Activated naive CD4-positive, alpha-beta T cell treated with anti-CD3 and anti-CD28 coated beads, Interleukin-2, amount 50 U/mL, for 16 hours (primary cell): ENCODE data around the gene STEAP1B.

Experiments
- DNase-seq: peaks from one replicate; pipeline ENCODE4 v3.0.0-alpha.2; 2020

The STEAP1B gene

GRCh38 chr7:22427104-22427503, 72.9 kb downstream of the STEAP1B start:
- DNase-seq: no peak

GRCh38 chr7:22426463-22427094, 73.4 kb downstream of the STEAP1B start:
- DNase-seq: no peak

- no peak for DNase-seq
These were observed 74.6 kb downstream of the STEAP1B start for GRCh38 chr7:22425361-22425760.

GRCh38 chr7:22422831-22423615, 77.0 kb downstream of the STEAP1B start:
- DNase-seq: no peak

DNA sequence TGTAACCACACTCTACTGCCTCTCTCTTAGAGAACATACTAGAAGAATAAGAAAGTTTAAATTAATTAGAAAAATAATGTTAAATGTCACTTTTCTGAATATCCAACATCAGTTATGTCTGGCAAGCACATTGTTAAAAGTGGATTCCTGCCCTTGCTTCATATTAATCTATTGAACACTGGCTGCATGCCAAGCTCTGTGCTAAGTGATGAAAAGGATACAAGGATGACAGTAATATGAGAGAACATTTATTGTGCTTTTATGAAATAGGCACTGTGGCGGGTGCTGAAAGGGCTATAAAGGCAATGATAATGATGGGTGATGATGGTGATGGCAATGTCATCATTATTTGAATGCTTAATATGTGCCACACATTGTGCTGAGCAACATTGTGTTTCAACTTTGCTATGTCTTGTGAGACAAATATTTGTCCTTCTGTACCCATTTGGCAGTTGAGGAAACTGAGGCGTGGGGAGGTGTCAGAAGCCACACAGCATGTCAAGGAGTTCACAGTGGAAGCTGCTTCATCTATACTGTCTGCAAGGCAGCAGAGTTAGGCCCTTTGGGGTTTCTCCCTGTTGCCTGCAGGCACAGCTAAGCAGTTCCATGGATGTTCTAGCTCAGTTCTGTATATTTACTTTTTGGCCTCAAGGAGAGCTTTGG, 78.9 kb downstream of the STEAP1B start:
- no peak for DNase-seq

DNA sequence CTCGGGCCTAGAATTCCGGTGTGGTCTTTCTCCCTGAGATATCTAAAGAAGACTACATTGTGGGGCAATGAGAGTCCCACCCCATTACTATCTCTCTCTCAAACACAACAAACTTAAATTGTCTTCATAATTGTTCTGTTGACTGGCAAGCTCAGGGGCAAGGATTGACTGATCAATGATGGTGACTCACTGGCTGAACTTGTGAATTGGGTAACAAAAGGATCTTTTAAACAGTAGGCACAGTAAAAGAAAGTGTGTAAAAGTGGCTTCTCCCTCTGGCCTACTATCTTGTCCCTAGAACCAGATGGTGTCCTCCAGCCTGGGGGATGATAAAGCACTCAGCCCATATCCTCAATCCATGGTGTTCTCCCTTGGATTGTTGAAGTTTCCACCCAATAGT, 80.0 kb downstream of the STEAP1B start:
- no peak for DNase-seq

DNA sequence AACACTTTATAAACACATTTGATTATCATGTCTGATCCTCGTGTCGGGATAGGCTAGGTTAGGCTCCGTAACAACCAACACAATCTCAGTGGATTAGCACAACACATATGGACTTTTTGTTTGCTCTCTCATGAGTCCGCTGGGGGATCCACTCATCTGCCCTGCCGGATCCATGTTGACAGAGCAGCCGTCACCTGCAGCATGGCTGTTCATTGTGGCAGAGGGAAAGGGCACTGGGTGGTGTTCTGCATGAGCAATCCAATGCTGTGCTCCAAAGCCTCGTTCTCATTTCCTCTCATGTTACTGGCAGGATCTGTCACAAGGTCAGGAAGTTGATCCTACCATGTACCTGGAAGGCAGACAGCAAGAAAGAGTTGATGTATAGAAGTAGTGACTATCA, 80.5 kb downstream of the STEAP1B start:
- no peak for DNase-seq

GRCh38 chr7:22418251-22419046, 81.5 kb downstream of the STEAP1B start:
- no peak for DNase-seq

- no peak for DNase-seq
These were observed 82.1 kb downstream of the STEAP1B start for GRCh38 chr7:22417841-22418240.

DNA sequence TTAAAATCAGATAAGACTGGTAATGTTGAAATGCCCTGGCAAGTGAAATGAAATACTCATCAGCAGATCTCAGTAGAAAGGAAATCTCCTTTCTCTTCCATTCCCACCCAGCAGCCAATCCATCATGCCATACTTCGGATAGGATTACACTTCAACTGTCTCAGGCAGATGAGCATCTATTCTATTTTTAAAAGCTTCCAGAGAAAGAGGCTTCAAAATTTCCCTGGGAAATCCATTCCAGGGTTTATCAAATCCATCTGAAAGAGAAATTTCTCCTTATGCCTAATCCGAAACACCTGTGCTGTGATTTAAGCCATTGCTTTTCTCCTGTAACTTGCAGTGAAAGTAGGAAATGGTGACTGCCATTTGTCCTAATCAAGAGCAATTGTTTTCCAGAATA, 82.6 kb downstream of the STEAP1B start:
- DNase-seq: no peak

GRCh38 chr7:22414424-22414823, 85.6 kb downstream of the STEAP1B start:
- DNase-seq: no peak

- no peak for DNase-seq
These were observed 86.8 kb downstream of the STEAP1B start for GRCh38 chr7:22413211-22413610.

GRCh38 chr7:22411977-22412693, 87.9 kb downstream of the STEAP1B start:
- no peak for DNase-seq

- no peak for DNase-seq
These were observed 93.3 kb downstream of the STEAP1B start for GRCh38 chr7:22406715-22407114.

DNA sequence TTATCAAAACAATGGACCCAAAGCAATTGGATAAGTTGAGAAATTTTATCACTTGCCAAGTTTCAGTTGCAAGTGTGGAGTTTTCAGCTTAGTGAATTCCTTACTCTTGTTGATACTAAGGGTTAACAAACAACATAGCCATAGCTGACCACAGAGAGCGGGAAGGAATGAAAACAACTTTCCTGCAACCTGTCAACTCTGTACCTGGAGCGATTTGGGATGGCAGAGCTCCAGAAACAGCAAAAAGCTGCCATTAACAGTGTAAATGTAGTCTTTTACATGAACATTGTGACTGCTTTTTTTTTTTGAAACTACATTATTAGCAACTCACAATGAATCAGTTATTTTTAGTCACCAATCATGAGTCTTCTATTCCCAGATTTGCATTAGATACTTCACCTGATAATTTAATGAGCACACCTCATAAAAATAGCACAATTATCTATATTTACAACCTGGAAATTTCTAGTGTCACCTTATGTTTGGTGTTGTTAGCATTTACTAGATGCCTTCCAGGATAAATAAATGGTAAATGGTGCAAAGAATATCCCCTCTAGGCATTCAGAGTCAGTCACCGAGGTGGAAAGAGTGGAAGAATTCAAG, 95.5 kb downstream of the STEAP1B start:
- no peak for DNase-seq

- no peak for DNase-seq
These were observed 96.6 kb downstream of the STEAP1B start for GRCh38 chr7:22403344-22403743.

- DNase-seq: no peak
These were observed 97.7 kb downstream of the STEAP1B start for GRCh38 chr7:22402250-22402649.

DNA sequence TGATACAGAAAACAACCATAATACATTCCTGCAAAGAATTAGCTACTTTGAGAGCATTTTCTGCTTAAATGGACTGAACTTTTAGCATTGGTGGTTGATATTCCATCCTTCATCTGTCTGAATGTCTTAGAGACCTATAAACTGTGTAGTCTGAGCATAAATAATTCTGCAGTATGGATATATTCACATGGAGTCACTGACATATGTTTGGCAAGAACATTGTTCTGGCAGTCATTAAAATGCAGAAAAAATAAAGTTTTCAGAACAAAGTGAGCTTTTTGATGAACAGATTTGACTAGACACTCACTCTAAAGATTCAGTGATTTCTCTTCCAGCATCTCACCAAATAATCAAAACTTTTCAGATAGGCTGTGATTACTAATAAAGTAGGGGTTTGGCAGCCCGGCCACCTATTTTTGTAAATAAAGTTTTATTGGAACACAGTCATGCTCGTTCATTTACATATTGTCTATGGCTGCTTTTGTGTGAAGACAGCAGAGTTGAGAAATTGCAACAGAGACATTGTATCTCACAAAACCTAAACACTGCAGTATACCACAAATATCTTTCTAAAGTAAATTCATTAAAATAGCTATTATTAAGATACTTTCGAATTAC, 98.9 kb downstream of the STEAP1B start:
- no peak for DNase-seq

GRCh38 chr7:22400150-22400814, 99.7 kb downstream of the STEAP1B start:
- no peak for DNase-seq

GRCh38 chr7:22399546-22399945, 100.4 kb downstream of the STEAP1B start:
- no peak for DNase-seq

GRCh38 chr7:22399091-22399490, 100.9 kb downstream of the STEAP1B start:
- no peak for DNase-seq
